ENCODE results near the gene PLCL2.

GRCh38 chr3:17011728-17012338 is 127.1 kb downstream of the PLCL2 start:
- TF ChIP-seq CTCF (IDR thresholded peaks at IDR 0.05) (no peak), EZH2 (IDR thresholded peaks at IDR 0.05) (no peak)
